OCI-LY3 (cell line): Measurements from ENCODE around the gene PXN.

Experiments used
- CTCF ChIP-seq: fragments of 200-600, 300-600 bp; sonication (generic); IDR thresholded peaks from 2 replicates; pipeline ENCODE4 v1.5.1; 2014; ENCODE audit warnings: antibody characterized with exemption, low read length, low read depth
- EZH2phosphoT487 ChIP-seq: fragments of 200-600 bp; shearing (Covaris generic); IDR thresholded peaks from 2 replicates; pipeline ENCODE4 v1.6.1; 2018; ENCODE audit warnings: antibody characterized with exemption, mixed run types, low read depth

GRCh38 chr12:120242971-120243699 is 22.4 kb downstream of the PXN start:
- TF ChIP-seq CTCF: no peak
- no peak for TF ChIP-seq EZH2phosphoT487
